Nephron progenitor cell (in vitro differentiated cells): Measurements from ENCODE around the gene MUC20.
"Not testable (repeated sequence)": the region's sequence is repeated elsewhere in the genome, so short reads cannot be mapped to it uniquely, and the experiment has no call there.

Experiments used
- DNase-seq: peaks from one replicate; pipeline ENCODE4 v3.0.0; 2021
- H3K27ac Mint-ChIP-seq: 2 replicates; pipeline ENCODE4 v1.8.0; 2021; ENCODE audit warnings: mild to moderate bottlenecking, moderate library complexity, mixed read lengths
- H3K27me3 Mint-ChIP-seq: 2 replicates; pipeline ENCODE4 v1.8.0; 2021; ENCODE audit warnings: mild to moderate bottlenecking, low read depth, mixed read lengths; ENCODE audit not compliant: poor library complexity
- H3K36me3 Mint-ChIP-seq: 2 replicates; pipeline ENCODE4 v1.8.0; 2021; ENCODE audit warnings: low read depth, mixed read lengths
- H3K4me1 Mint-ChIP-seq: 2 replicates; pipeline ENCODE4 v1.8.0; 2021; ENCODE audit warnings: mixed read lengths
- H3K4me3 Mint-ChIP-seq: 2 replicates; pipeline ENCODE4 v1.8.0; 2021; ENCODE audit warnings: mild to moderate bottlenecking, moderate library complexity, mixed read lengths
- H3K9me3 Mint-ChIP-seq: 2 replicates; pipeline ENCODE4 v1.8.0; 2021; ENCODE audit warnings: mild to moderate bottlenecking, moderate library complexity, mixed read lengths
- TF ChIP-seq, protein P1 (sequence below): fragments of 200-600 bp; sonication (generic); IDR thresholded peaks from 2 replicates; pipeline ENCODE4 v1.5.0; 2021; ENCODE audit warnings: antibody characterized with exemption

The MUC20 gene

GRCh38 chr3:195709676-195710085 is 11.1 kb upstream of the MUC20 start:
- Mint-ChIP-seq H3K36me3 (peaks cover 20% of the 10 kb centered on the region), H3K27me3 (peaks cover 10% of the 10 kb centered on the region), H3K4me3 (no peak overlapping the region)

GRCh38 chr3:195710126-195710905 is 10.5 kb upstream of the MUC20 start:
- H3K9me3 Mint-ChIP-seq: not testable (repeated sequence)

More at GRCh38 chr3:195709676-195710085, 11.1 kb upstream of the MUC20 start:
- Mint-ChIP-seq H3K4me1 (peaks cover 5% of the 10 kb centered on the region), H3K27ac (no peak overlapping the region), H3K9me3 (peaks cover 3% of the 10 kb centered on the region)
- DNase-seq: no peak
- TF ChIP-seq, protein P1, sequence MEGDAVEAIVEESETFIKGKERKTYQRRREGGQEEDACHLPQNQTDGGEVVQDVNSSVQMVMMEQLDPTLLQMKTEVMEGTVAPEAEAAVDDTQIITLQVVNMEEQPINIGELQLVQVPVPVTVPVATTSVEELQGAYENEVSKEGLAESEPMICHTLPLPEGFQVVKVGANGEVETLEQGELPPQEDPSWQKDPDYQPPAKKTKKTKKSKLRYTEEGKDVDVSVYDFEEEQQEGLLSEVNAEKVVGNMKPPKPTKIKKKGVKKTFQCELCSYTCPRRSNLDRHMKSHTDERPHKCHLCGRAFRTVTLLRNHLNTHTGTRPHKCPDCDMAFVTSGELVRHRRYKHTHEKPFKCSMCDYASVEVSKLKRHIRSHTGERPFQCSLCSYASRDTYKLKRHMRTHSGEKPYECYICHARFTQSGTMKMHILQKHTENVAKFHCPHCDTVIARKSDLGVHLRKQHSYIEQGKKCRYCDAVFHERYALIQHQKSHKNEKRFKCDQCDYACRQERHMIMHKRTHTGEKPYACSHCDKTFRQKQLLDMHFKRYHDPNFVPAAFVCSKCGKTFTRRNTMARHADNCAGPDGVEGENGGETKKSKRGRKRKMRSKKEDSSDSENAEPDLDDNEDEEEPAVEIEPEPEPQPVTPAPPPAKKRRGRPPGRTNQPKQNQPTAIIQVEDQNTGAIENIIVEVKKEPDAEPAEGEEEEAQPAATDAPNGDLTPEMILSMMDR: no peak

DNA sequence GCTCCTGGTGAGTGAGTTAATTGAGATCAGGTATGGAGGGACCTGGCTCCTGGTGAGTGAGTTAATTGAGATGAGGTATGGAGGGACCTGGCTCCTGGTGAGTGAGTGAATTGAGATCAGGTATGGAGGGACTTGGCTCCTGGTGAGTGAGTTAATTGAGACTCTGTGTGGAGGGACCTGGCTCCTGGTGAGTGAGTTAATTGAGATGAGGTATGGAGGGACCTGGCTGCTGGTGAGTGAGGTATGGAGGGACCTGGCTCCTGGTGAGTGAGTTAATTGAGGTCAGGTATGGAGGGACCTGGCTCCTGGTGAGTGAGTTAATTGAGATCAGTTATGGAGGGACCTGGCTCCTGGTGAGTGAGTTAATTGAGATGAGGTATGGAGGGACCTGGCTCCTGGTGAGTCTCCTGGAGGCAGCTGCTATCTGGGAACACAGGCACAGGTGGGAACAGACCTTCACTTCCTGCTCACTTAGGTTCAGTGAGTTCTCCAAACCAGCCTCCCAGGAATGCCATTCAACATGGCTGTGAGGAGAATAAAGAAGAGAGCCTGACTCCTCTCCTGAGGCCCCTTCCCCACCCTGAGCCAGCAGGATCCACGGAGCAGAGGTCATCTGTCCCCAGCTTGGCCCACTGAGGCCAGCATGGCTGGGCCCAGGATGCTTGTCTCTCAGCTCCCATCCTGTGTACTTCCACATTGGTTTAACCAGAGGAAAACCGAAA is 9.5 kb upstream of the MUC20 start:
- H3K27ac Mint-ChIP-seq, H3K4me3 Mint-ChIP-seq, DNase-seq, H3K27me3 Mint-ChIP-seq, H3K9me3 Mint-ChIP-seq, H3K4me1 Mint-ChIP-seq: not testable (repeated sequence)
- H3K36me3 Mint-ChIP-seq: peaks cover 27% of the 10 kb centered on the region

More at GRCh38 chr3:195710126-195710905, 10.5 kb upstream of the MUC20 start:
- H3K4me3 Mint-ChIP-seq, DNase-seq, H3K4me1 Mint-ChIP-seq, H3K27ac Mint-ChIP-seq, H3K27me3 Mint-ChIP-seq: not testable (repeated sequence)
- peaks cover 27% of the 10 kb centered on the region for H3K36me3 Mint-ChIP-seq

DNA sequence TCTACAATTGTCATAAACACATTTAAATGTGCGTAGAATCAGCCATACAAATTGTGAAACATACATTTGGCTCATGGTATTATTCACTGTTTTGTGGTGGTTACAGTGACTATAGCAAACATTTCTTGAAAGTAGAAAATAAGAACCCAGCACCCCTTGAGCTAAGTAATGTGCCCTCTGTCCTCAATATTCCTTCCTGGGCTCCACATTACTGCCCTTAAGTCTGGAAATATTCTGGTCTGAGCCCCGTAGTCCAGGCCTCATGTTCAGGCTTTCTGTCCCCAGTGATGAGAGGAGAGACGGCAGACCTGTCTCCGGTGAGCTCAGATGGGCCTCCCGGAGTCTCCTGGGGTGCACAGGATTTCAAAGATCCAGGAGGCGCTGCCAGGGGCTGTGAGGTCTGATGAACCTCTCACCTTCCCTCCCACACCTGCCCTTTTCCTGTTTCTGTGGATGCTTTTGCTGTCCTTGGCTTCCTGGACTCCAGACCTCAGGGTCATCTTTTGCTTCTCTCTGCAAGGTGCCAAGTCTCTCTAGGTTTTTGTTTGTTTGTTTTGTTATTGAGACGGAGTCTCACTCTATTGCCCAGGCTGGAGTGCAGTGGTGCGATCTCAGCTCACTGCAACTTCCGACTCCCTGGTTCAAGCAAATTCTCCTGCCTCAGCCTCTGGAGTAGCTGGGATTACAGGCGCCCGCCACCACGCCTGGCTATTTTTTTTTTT is 8.8 kb upstream of the MUC20 start:
- Mint-ChIP-seq H3K4me3 (no peak overlapping the region), H3K9me3 (no peaks in the 10 kb centered on the region), H3K27ac (no peak overlapping the region), H3K27me3 (peaks cover 11% of the 10 kb centered on the region), H3K36me3 (peaks cover 27% of the 10 kb centered on the region), H3K4me1 (peaks cover 5% of the 10 kb centered on the region)
- no peak for DNase-seq
- TF ChIP-seq, protein P1: no peak

- not testable (repeated sequence) for H3K4me3 Mint-ChIP-seq, H3K4me1 Mint-ChIP-seq, DNase-seq, H3K27ac Mint-ChIP-seq, H3K9me3 Mint-ChIP-seq
- H3K27me3 Mint-ChIP-seq: peaks cover 13% of the 10 kb centered on the region
- H3K36me3 Mint-ChIP-seq: peaks cover 27% of the 10 kb centered on the region
Measured at GRCh38 chr3:195712535-195712910, 8.3 kb upstream of the MUC20 start.

DNA sequence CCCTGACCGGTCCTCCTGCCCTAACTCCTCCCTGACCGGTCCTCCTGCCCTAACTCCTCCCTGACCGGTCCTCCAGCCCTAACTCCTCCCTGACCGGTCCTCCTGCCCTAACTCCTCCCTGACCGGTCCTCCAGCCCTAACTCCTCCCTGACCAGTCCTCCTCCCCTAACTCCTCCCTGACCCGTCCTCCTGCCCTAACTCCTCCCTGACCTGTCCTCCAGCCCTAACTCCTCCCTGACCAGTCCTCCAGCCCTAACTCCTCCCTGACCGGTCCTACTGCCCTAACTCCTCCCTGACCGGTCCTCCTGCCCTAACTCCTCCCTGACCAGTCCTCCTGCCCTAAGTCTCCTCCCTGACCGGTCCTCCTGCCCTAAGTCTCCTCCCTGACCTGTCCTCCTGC is 7.6 kb upstream of the MUC20 start:
- H3K36me3 Mint-ChIP-seq: peaks cover 27% of the 10 kb centered on the region
- H3K27me3 Mint-ChIP-seq: peaks cover 10% of the 10 kb centered on the region
- H3K9me3 Mint-ChIP-seq: not testable (repeated sequence)

GRCh38 chr3:195714380-195715011 is 6.3 kb upstream of the MUC20 start:
- Mint-ChIP-seq H3K36me3 (peaks cover 21% of the 10 kb centered on the region), H3K27me3 (peaks cover 10% of the 10 kb centered on the region), H3K27ac (no peak overlapping the region), H3K4me1 (peaks cover 27% of the 10 kb centered on the region), H3K9me3 (no peaks in the 10 kb centered on the region), H3K4me3 (no peak overlapping the region)
- DNase-seq: no peak
- TF ChIP-seq, protein P1: no peak

More for the DNA sequence above, 7.6 kb upstream of the MUC20 start:
- H3K4me1 Mint-ChIP-seq: peaks cover 13% of the 10 kb centered on the region
- not testable (repeated sequence) for DNase-seq, H3K27ac Mint-ChIP-seq, H3K4me3 Mint-ChIP-seq
